ENCODE data around the gene YAE1. TPM values are rescaled to one million over a fixed set of nuclear protein-coding genes. Genes with fewer than 3 reads are reported as not detected.

The YAE1 gene
- total RNA-seq, 4 donors from 2014 or later = 14.9 to 49.6 (median 31.8) TPM

DNA sequence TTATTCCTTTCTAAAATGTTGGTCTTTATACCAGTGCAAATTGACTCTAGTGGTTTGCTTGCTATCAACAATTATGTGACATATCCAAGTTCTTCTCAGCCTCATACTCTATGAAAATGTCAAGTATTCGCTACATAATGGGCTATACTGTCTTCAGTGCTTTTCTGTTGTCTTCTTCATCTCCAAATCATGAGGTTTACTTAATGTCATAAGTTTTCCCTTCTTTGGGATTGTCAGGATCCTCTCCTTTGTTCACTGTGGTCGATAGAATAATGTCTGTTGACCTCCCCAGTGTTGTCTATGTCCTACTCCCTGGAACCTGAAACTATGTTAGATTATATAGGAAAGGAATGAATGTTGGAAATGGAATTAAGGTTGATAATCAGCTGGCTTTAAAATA is 40.7 kb downstream of the YAE1 start:
- no peak for TF ChIP-seq POLR2A (IDR thresholded peaks at IDR 0.05)
- TF ChIP-seq CTCF (IDR thresholded peaks at IDR 0.05) = no peak
- Histone ChIP-seq H3K27me3 (no peaks in the 10 kb centered on the region), H3K27ac (no peak overlapping the region)

GRCh38 chr7:39607865-39608264 is 41.7 kb downstream of the YAE1 start:
- Histone ChIP-seq H3K4me1 (peaks cover 0 to 12% (median 0%) of the 10 kb centered on the region in 4 donors), H3K27me3 (no peaks in the 10 kb centered on the region), H3K36me3 (no peaks in the 10 kb centered on the region), H3K9me3 (no peaks in the 10 kb centered on the region), H3K4me3 (no peak overlapping the region), H3K27ac (no peak overlapping the region)
- TF ChIP-seq POLR2A (IDR thresholded peaks at IDR 0.05) (no peak), CTCF (IDR thresholded peaks at IDR 0.05) (no peak)
- DNase-seq = no peak

More for the DNA sequence above, 40.7 kb downstream of the YAE1 start:
- H3K36me3 ChIP-seq = no peaks in the 10 kb centered on the region
- DNase-seq = no peak
- no peaks in the 10 kb centered on the region for H3K9me3 ChIP-seq
- H3K4me1 ChIP-seq = peaks cover 0 to 12% (median 0%) of the 10 kb centered on the region in 4 donors
- H3K4me3 ChIP-seq = no peak overlapping the region

- TF ChIP-seq POLR2A (IDR thresholded peaks at IDR 0.05) = no peak
- no peak for TF ChIP-seq CTCF (IDR thresholded peaks at IDR 0.05)
- Histone ChIP-seq H3K27me3 (no peaks in the 10 kb centered on the region), H3K27ac (no peak overlapping the region)
Observed at GRCh38 chr7:39608278-39608677, 42.1 kb downstream of the YAE1 start.

GRCh38 chr7:39609113-39609934 is 43.1 kb downstream of the YAE1 start:
- peak in 1 of 3 donors; percentile 54 for DNase-seq
- H3K4me1 ChIP-seq = peaks cover 0 to 12% (median 0%) of the 10 kb centered on the region in 4 donors
- peak overlapping the region in 1 of 4 donors; percentile 5 for H3K27ac ChIP-seq
- TF ChIP-seq POLR2A (IDR thresholded peaks at IDR 0.05) = no peak
- no peak for TF ChIP-seq CTCF (IDR thresholded peaks at IDR 0.05)
- peak overlapping the region; percentile 1 to 42 (median 27) for H3K4me3 ChIP-seq
- no peaks in the 10 kb centered on the region for H3K9me3 ChIP-seq
- H3K27me3 ChIP-seq = no peaks in the 10 kb centered on the region
- H3K36me3 ChIP-seq = no peaks in the 10 kb centered on the region

More at GRCh38 chr7:39608278-39608677, 42.1 kb downstream of the YAE1 start:
- no peaks in the 10 kb centered on the region for H3K9me3 ChIP-seq
- H3K4me3 ChIP-seq = no peak overlapping the region
- no peak for DNase-seq
- peaks cover 0 to 12% (median 0%) of the 10 kb centered on the region in 4 donors for H3K4me1 ChIP-seq
- no peaks in the 10 kb centered on the region for H3K36me3 ChIP-seq

GRCh38 chr7:39609935-39610263 is 43.7 kb downstream of the YAE1 start:
- Histone ChIP-seq H3K27me3 (no peaks in the 10 kb centered on the region), H3K36me3 (no peaks in the 10 kb centered on the region), H3K9me3 (no peaks in the 10 kb centered on the region), H3K4me3 (peak overlapping the region; percentile 1 to 42 (median 27)), H3K4me1 (peaks cover 0 to 12% (median 0%) of the 10 kb centered on the region in 4 donors), H3K27ac (no peak overlapping the region)
- DNase-seq = no peak
- TF ChIP-seq CTCF (IDR thresholded peaks at IDR 0.05) (no peak), POLR2A (IDR thresholded peaks at IDR 0.05) (no peak)

Data from Peyer's patch (tissue), 4 donors.